NB4 (cell line): ENCODE measurements around the gene RCAN2.

ENCODE experiments used
- DNase-seq: peaks from one replicate; pipeline ENCODE4 v3.0.0; 2010; ENCODE audit warnings: low read depth
- H3K4me3 ChIP-seq: one replicate; pipeline ENCODE4 v1.5.1; 2011; ENCODE audit warnings: mild to moderate bottlenecking, low read depth, low read length, moderate library complexity
- MYC ChIP-seq: IDR thresholded peaks from 2 replicates; pipeline ENCODE4 v1.6.1; 2011; ENCODE audit warnings: low read depth, low read length
- POLR2A ChIP-seq: IDR thresholded peaks from 2 replicates; pipeline ENCODE4 v1.6.1; 2011; ENCODE audit warnings: mild to moderate bottlenecking; ENCODE audit not compliant: insufficient read length; ENCODE audit errors: extremely low read depth
- TF ChIP-seq, protein P1 (sequence below): IDR thresholded peaks from 2 replicates; pipeline ENCODE4 v1.6.1; 2011; ENCODE audit warnings: low read depth, low read length
- TF ChIP-seq, protein P2 (sequence below): IDR thresholded peaks from one replicate; pipeline ENCODE4 v1.5.1; 2012; ENCODE audit warnings: low read depth, low read length

RCAN2 gene

DNA sequence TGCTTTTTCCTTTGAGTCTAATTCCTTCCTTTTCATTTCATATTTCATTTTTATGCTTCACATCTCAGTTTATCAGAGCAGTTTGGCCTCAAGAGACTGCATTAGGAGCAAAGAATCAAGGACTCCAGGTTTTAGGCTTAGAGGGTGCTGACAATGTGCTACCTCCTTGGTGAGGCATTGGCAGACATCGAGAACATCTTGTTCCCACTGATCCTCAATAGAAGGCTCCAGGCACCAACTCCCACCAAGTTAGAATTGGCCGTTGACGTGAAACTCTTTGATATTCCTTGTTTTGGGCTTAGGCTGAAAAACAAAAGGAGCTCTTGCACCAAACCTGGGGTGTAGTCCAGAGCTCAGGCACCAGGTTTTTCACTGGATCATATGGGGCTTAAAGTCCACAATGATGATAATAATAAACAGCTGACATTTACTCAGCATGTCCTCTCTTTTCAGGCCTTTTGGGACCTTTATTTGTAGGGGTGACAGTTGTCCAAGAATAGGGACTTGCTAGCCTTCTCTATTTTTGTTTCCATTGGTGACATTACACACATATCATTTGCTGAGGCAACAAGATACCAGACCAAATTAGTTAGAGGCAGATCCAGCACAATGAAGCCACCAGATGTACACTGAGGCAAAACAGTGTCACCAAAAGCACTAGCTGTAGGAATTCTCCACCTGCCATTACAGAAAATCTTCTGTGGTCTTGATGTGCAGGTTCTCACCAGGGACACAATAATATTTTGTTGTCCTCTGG lies 239.5 kb downstream of the RCAN2 start:
- TF ChIP-seq, protein P1, sequence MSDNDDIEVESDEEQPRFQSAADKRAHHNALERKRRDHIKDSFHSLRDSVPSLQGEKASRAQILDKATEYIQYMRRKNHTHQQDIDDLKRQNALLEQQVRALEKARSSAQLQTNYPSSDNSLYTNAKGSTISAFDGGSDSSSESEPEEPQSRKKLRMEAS: no peak
- no peak for TF ChIP-seq MYC
- TF ChIP-seq POLR2A: no peak
- TF ChIP-seq, protein P2, sequence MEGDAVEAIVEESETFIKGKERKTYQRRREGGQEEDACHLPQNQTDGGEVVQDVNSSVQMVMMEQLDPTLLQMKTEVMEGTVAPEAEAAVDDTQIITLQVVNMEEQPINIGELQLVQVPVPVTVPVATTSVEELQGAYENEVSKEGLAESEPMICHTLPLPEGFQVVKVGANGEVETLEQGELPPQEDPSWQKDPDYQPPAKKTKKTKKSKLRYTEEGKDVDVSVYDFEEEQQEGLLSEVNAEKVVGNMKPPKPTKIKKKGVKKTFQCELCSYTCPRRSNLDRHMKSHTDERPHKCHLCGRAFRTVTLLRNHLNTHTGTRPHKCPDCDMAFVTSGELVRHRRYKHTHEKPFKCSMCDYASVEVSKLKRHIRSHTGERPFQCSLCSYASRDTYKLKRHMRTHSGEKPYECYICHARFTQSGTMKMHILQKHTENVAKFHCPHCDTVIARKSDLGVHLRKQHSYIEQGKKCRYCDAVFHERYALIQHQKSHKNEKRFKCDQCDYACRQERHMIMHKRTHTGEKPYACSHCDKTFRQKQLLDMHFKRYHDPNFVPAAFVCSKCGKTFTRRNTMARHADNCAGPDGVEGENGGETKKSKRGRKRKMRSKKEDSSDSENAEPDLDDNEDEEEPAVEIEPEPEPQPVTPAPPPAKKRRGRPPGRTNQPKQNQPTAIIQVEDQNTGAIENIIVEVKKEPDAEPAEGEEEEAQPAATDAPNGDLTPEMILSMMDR: no peak
- H3K4me3 ChIP-seq: no peak overlapping the region
- DNase-seq: no peak

DNA sequence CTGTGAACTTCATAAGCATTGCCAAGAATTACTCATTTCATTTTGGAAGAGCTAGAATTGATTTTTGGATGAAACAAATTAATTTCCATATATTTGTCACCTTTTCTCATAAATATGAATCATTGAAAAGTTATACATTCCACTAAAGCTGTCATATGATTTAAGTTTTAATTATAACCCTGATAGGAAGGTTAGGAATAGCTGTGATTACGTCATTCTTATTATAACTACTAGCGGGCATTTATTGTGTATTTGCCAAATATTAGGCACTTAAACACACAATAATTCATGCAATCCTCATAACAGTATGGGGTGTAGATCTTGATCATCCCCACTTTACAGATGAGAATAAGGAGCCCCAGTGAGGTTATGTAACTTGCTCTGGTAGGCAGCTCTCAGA lies 243.1 kb downstream of the RCAN2 start:
- TF ChIP-seq, protein P1: no peak
- TF ChIP-seq, protein P2: no peak
- no peak for TF ChIP-seq POLR2A
- no peak for TF ChIP-seq MYC
- H3K4me3 ChIP-seq: no peak overlapping the region
- DNase-seq: no peak

DNA sequence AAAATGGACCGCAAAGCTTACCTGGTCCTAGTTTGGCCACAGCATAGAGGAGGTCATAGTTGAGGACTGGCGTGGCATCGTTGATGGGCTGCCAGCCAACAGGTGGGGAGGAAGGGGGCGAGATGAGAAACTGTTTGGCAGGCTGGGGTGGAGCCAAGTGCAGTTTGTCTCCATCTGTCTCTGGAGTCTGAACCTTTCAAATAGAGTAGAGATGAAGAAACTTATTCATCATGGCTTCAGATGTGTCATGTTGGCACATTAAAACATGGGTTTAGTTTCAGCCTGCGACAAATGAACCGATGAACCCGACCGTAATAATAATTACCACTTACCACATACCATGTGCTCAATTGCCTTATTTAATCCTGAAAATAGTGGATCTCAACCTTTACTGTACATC lies 244.5 kb downstream of the RCAN2 start:
- TF ChIP-seq, protein P1: no peak
- TF ChIP-seq, protein P2: no peak
- TF ChIP-seq POLR2A (no peak), MYC (no peak)
- no peak for DNase-seq
- H3K4me3 ChIP-seq: no peak overlapping the region

DNA sequence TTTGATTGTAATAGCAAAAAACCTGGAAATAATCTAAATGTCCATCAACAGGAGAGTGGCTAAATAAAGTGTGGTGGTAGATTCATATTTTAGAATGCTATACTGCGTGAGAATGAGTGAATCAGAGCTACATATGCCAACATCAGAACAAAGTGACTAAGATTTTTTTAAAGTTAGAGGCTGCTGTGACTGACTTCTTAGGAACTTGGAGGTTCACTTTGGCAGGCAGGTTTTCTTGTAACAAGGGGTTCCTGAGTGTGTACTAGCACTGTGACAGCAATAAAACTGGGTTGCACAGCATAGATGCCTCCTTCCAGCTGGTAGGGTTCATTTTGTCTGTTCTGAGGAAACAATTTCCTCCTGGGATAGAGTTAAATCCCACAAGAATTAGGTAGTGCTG lies 245.2 kb downstream of the RCAN2 start:
- no peak for DNase-seq
- no peak overlapping the region for H3K4me3 ChIP-seq
- TF ChIP-seq MYC: no peak
- no peak for TF ChIP-seq POLR2A
- TF ChIP-seq, protein P2: no peak
- TF ChIP-seq, protein P1: no peak

DNA sequence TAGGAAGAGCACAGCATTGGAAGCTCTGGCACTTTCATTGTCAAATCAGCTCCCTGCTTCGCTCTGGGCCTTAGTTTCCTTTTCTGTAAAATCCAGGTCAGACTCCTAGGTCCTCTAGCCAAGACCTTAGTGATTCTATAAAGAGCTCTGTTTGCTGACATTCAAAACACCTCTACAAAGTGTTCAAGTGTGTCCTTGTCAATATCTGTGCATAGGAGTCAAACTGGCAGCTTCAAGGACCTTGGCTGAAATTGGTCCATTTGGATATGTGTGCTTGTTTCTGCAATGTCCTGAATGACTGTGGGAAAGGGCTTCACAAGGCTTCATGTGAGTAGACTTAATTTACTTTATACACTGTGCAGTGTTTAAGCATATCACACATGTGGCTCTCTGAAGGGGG lies 246.6 kb downstream of the RCAN2 start:
- H3K4me3 ChIP-seq: no peak overlapping the region
- no peak for DNase-seq
- TF ChIP-seq MYC (no peak), POLR2A (no peak)
- TF ChIP-seq, protein P2: no peak
- TF ChIP-seq, protein P1: no peak
